ENCODE data around the gene RHBDL3. TPM values are rescaled to one million over a fixed set of nuclear protein-coding genes. Genes with fewer than 3 reads are reported as not detected.

Gene RHBDL3
- total RNA-seq, 1 experiment from 2014 or later: not detected

DNA sequence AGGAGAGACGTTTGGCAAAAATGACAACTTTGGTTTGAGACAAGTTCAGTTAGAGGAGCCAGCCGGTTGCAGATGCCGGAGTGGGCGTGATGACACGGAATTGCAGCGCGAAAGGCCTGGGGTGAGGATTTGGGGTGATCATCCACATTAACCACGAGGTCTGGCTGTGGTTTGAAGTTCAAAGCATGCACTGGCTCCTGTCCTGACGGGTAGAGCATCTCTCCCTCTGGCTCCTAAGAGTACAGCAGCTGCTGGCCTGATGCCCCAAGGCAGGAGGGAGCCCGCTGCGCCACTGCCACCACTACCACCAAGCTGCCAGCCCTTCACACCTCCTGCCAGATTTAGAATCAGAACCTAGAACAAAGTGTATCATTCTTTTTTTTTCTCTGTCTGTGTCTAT is 3.7 kb downstream of the RHBDL3 start:
- Histone ChIP-seq H3K4me2 (no peak overlapping the region), H3F3A (ENCODE audit: insufficient read depth, low read depth) (no peaks in the 10 kb centered on the region), H3K9me3 (ENCODE audit: insufficient read depth, low read depth) (no peaks in the 10 kb centered on the region), H3K27me3 (ENCODE audit: insufficient read depth, low read depth) (peaks cover 56% of the 10 kb centered on the region), H3K4me3 (no peak overlapping the region), H3K79me2 (ENCODE audit: low read depth) (no peaks in the 10 kb centered on the region), H3K27ac (no peak overlapping the region), H3K36me3 (ENCODE audit: low read depth) (no peaks in the 10 kb centered on the region), H4K20me1 (ENCODE audit: insufficient read depth) (no peaks in the 10 kb centered on the region; the same call in 1 of the 2 replicates), H3K9me2 (ENCODE audit: insufficient read depth) (no peaks in the 10 kb centered on the region), H2AFZ (no peak overlapping the region), H3K4me1 (replicated peaks; ENCODE audit: insufficient read depth) (no peaks in the 10 kb centered on the region)
- no TSS peak for BruUV-seq (replicated peaks)
- DNase-seq: no peak
- POLR2A ChIA-PET (ENCODE audit: unreplicated experiment): no interaction called here
- CTCF ChIA-PET: no interaction called here
- intact Hi-C loops (cut with micrococcal nuclease; ENCODE audit: unreplicated experiment): no loop called here
- TF ChIP-seq CTCF (conservative IDR thresholded peaks at IDR 0.05) (no peak), EZH2 (IDR thresholded peaks at IDR 0.05; ENCODE audit: low read depth) (no peak)

GRCh38 chr17:32271844-32272243 is 6.2 kb downstream of the RHBDL3 start:
- no TSS peak for BruUV-seq (replicated peaks)
- no peaks in the 10 kb centered on the region for H3K79me2 ChIP-seq (ENCODE audit: low read depth)
- H3K9me3 ChIP-seq (ENCODE audit: insufficient read depth, low read depth): no peaks in the 10 kb centered on the region
- no peak overlapping the region for H2AFZ ChIP-seq
- ChIA-PET POLR2A (ENCODE audit: unreplicated experiment) (interaction anchor here (0.6 to 0.7 kb wide), 2 partner anchors 39 to 232 kb away, joined by 3 to 4 read pairs; no protein-coding TSS in a partner anchor), CTCF (no interaction called here)
- DNase-seq: no peak
- no peaks in the 10 kb centered on the region for H4K20me1 ChIP-seq (ENCODE audit: insufficient read depth)
- H3K9me2 ChIP-seq (ENCODE audit: insufficient read depth): no peaks in the 10 kb centered on the region
- no peaks in the 10 kb centered on the region for H3F3A ChIP-seq (ENCODE audit: insufficient read depth, low read depth)
- peaks cover 38% of the 10 kb centered on the region for H3K27me3 ChIP-seq (ENCODE audit: insufficient read depth, low read depth)
- H3K4me1 ChIP-seq (replicated peaks; ENCODE audit: insufficient read depth): no peaks in the 10 kb centered on the region
- TF ChIP-seq EZH2 (IDR thresholded peaks at IDR 0.05; ENCODE audit: low read depth): no peak
- no peak for TF ChIP-seq CTCF (conservative IDR thresholded peaks at IDR 0.05)
- H3K36me3 ChIP-seq (ENCODE audit: low read depth): no peaks in the 10 kb centered on the region
- H3K27ac ChIP-seq: no peak overlapping the region
- H3K4me3 ChIP-seq: no peak overlapping the region
- no peak overlapping the region for H3K4me2 ChIP-seq
- intact Hi-C loops (cut with micrococcal nuclease; ENCODE audit: unreplicated experiment): no loop called here

- Histone ChIP-seq H3K9me3 (ENCODE audit: insufficient read depth, low read depth) (no peaks in the 10 kb centered on the region), H3K36me3 (ENCODE audit: low read depth) (no peaks in the 10 kb centered on the region), H3K4me2 (no peak overlapping the region), H3K27me3 (ENCODE audit: insufficient read depth, low read depth) (peaks cover 15% of the 10 kb centered on the region; the same call in 1 of the 2 replicates), H3K79me2 (ENCODE audit: low read depth) (no peaks in the 10 kb centered on the region), H3K27ac (no peak overlapping the region), H3F3A (ENCODE audit: insufficient read depth, low read depth) (no peaks in the 10 kb centered on the region), H2AFZ (no peak overlapping the region), H3K9me2 (ENCODE audit: insufficient read depth) (no peaks in the 10 kb centered on the region), H3K4me1 (replicated peaks; ENCODE audit: insufficient read depth) (no peaks in the 10 kb centered on the region), H4K20me1 (ENCODE audit: insufficient read depth) (no peaks in the 10 kb centered on the region), H3K4me3 (no peak overlapping the region)
- BruUV-seq (replicated peaks): no TSS peak
- CTCF ChIA-PET: no interaction called here
- intact Hi-C loops (cut with micrococcal nuclease; ENCODE audit: unreplicated experiment): no loop called here
- no peak for TF ChIP-seq EZH2 (IDR thresholded peaks at IDR 0.05; ENCODE audit: low read depth)
- no peak for TF ChIP-seq CTCF (conservative IDR thresholded peaks at IDR 0.05)
- POLR2A ChIA-PET (ENCODE audit: unreplicated experiment): interaction anchor here (0.7 kb wide), 1 partner anchor 100 kb away, joined by 4 read pairs; no protein-coding TSS in a partner anchor
- DNase-seq: no peak
These were observed 8.5 kb downstream of the RHBDL3 start for GRCh38 chr17:32274101-32274500.

Measured in PC-9 (cell line).